Liver (tissue), 3 donors: ENCODE measurements around the gene NHS.

Experiments
- FOXA1 ChIP-seq: IDR thresholded peaks from 2 replicates; pipeline ENCODE4 v1.6.1; 2016; ENCODE audit warnings: antibody characterized with exemption
- GABPA ChIP-seq, 2 donors: IDR thresholded peaks in 1 of 2; conservative IDR thresholded peaks in 1 of 2; 2 replicates each; pipeline ENCODE4 v1.6.1; 2016; ENCODE audit warnings: antibody characterized with exemption in 2 of 2, mild to moderate bottlenecking in 1 of 2, moderate library complexity in 1 of 2
- JUND ChIP-seq, 2 donors: IDR thresholded peaks; 2 replicates each; pipeline ENCODE4 v1.6.1; 2016; ENCODE audit warnings: antibody characterized with exemption in 2 of 2
- RAD21 ChIP-seq, 2 donors: IDR thresholded peaks; 2 replicates each; pipeline ENCODE4 v1.6.1; 2016; ENCODE audit warnings: antibody characterized with exemption in 2 of 2, mild to moderate bottlenecking in 2 of 2
- REST ChIP-seq: IDR thresholded peaks from 2 replicates; pipeline ENCODE4 v1.6.1; 2016; ENCODE audit warnings: antibody characterized with exemption, mild to moderate bottlenecking
- RXRA ChIP-seq, 2 donors: IDR thresholded peaks; 2 replicates each; pipeline ENCODE4 v1.6.1; 2017 to 2018; ENCODE audit warnings: antibody characterized with exemption in 2 of 2, mild to moderate bottlenecking in 1 of 2
- SP1 ChIP-seq: IDR thresholded peaks from 2 replicates; pipeline ENCODE4 v1.6.1; 2018; ENCODE audit warnings: antibody characterized with exemption, mild to moderate bottlenecking
- TAF1 ChIP-seq: conservative IDR thresholded peaks from 2 replicates; pipeline ENCODE4 v1.6.1; 2016; ENCODE audit warnings: antibody characterized with exemption, mild to moderate bottlenecking
- YY1 ChIP-seq: IDR thresholded peaks from 2 replicates; pipeline ENCODE4 v1.6.1; 2016; ENCODE audit warnings: antibody characterized with exemption, mild to moderate bottlenecking
- TF ChIP-seq, protein P1 (sequence below): fragments of 150-350 bp; IDR thresholded peaks from 2 replicates; pipeline ENCODE4 v1.5.1; 2017; ENCODE audit warnings: improper control_type of control experiment, low read depth, low read length; ENCODE audit not compliant: missing input control
- TF ChIP-seq, protein P2 (sequence below): IDR thresholded peaks from 2 replicates; pipeline ENCODE4 v1.6.1; 2016; ENCODE audit warnings: antibody characterized with exemption
- donor health status: healthy.
- donor health status: healthy.

- TF ChIP-seq, protein P1, sequence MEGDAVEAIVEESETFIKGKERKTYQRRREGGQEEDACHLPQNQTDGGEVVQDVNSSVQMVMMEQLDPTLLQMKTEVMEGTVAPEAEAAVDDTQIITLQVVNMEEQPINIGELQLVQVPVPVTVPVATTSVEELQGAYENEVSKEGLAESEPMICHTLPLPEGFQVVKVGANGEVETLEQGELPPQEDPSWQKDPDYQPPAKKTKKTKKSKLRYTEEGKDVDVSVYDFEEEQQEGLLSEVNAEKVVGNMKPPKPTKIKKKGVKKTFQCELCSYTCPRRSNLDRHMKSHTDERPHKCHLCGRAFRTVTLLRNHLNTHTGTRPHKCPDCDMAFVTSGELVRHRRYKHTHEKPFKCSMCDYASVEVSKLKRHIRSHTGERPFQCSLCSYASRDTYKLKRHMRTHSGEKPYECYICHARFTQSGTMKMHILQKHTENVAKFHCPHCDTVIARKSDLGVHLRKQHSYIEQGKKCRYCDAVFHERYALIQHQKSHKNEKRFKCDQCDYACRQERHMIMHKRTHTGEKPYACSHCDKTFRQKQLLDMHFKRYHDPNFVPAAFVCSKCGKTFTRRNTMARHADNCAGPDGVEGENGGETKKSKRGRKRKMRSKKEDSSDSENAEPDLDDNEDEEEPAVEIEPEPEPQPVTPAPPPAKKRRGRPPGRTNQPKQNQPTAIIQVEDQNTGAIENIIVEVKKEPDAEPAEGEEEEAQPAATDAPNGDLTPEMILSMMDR = no peak
- TF ChIP-seq RAD21 (IDR thresholded peaks at IDR 0.05) (no peak), GABPA (IDR thresholded peaks at IDR 0.05 in 1 of 2, conservative IDR thresholded peaks at IDR 0.05 in 1 of 2) (no peak), TAF1 (no peak), REST (no peak), SP1 (no peak), RXRA (IDR thresholded peaks at IDR 0.05) (no peak), JUND (IDR thresholded peaks at IDR 0.05) (no peak), YY1 (no peak), FOXA1 (no peak)
- TF ChIP-seq, protein P2, sequence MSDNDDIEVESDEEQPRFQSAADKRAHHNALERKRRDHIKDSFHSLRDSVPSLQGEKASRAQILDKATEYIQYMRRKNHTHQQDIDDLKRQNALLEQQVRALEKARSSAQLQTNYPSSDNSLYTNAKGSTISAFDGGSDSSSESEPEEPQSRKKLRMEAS = no peak
Observed at GRCh38 chrX:17525762-17526555, 151.0 kb downstream of the NHS start.
